ENCODE data around the gene SMG6.

Gene SMG6

GRCh38 chr17:2190014-2190413, 113.6 kb downstream of the SMG6 start:
- Histone ChIP-seq H3K4me1 (ENCODE audit: insufficient read depth, low read length, severe bottlenecking) (peaks cover 12% of the 10 kb centered on the region), H2AFZ (ENCODE audit: low read length) (no peak overlapping the region), H3K27ac (ENCODE audit: low read depth, low read length, poor library complexity, severe bottlenecking) (no peak overlapping the region), H3K36me3 (ENCODE audit: insufficient read depth, low read length) (peaks cover 7% of the 10 kb centered on the region; the same call in 1 of the 2 replicates), H3K4me3 (ENCODE audit: low read depth, low read length, poor library complexity, severe bottlenecking) (no peak overlapping the region), H3K9me2 (ENCODE audit: low read depth, low read length) (no peaks in the 10 kb centered on the region), H3K27me3 (ENCODE audit: insufficient read depth, low read length) (no peaks in the 10 kb centered on the region), H3F3A (ENCODE audit: insufficient read depth, low read length) (no peaks in the 10 kb centered on the region), H3K9ac (ENCODE audit: low read length) (no peak overlapping the region), H3K79me2 (ENCODE audit: insufficient read depth, low read length) (no peaks in the 10 kb centered on the region), H4K20me1 (ENCODE audit: insufficient read depth, low read length) (no peaks in the 10 kb centered on the region), H3K4me2 (ENCODE audit: low read length) (no peak overlapping the region), H3K9me3 (ENCODE audit: low read length) (no peaks in the 10 kb centered on the region)
- TF ChIP-seq EZH2 (IDR thresholded peaks at IDR 0.05; ENCODE audit: borderline replicate concordance, low read length), result no peak
- TF ChIP-seq, protein P1, sequence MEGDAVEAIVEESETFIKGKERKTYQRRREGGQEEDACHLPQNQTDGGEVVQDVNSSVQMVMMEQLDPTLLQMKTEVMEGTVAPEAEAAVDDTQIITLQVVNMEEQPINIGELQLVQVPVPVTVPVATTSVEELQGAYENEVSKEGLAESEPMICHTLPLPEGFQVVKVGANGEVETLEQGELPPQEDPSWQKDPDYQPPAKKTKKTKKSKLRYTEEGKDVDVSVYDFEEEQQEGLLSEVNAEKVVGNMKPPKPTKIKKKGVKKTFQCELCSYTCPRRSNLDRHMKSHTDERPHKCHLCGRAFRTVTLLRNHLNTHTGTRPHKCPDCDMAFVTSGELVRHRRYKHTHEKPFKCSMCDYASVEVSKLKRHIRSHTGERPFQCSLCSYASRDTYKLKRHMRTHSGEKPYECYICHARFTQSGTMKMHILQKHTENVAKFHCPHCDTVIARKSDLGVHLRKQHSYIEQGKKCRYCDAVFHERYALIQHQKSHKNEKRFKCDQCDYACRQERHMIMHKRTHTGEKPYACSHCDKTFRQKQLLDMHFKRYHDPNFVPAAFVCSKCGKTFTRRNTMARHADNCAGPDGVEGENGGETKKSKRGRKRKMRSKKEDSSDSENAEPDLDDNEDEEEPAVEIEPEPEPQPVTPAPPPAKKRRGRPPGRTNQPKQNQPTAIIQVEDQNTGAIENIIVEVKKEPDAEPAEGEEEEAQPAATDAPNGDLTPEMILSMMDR (IDR thresholded peaks at IDR 0.05; ENCODE audit: low read length), result no peak

DNA sequence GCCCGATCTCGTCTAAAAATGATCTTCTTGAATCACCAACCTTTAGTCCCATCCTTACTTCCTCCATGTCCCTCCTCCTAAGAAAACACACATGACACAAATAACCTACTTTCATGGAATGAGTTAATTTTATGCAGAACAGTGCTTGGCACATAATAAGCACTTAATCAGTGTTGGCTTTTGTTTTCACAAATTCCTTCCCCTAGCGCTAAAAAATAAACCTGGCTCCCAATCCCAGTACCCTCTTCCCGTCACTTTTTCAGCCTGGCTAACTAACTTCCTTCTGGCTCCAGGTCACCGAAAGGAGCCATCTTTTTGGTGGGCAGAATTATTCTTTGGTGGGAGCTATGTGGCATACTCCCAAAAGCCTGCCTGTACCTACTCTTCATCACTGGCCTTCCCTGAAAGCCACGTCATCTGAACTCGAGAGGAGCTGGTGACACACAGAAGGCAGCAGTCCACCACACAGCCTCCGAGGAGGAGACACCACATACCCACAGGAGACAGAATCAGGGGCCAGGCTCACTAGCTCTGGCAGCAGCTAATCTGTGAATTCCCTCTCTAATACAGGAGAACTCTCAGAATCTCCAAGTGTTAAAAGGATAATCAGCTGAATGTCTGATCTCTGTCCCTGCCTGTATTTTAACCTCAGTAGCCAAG, 114.5 kb downstream of the SMG6 start:
- Histone ChIP-seq H3K36me3 (ENCODE audit: insufficient read depth, low read length) (peaks cover 5% of the 10 kb centered on the region; the same call in 1 of the 2 replicates), H3K9me3 (ENCODE audit: low read length) (no peaks in the 10 kb centered on the region), H3K79me2 (ENCODE audit: insufficient read depth, low read length) (no peaks in the 10 kb centered on the region), H4K20me1 (ENCODE audit: insufficient read depth, low read length) (no peaks in the 10 kb centered on the region), H3F3A (ENCODE audit: insufficient read depth, low read length) (no peaks in the 10 kb centered on the region), H3K4me3 (ENCODE audit: low read depth, low read length, poor library complexity, severe bottlenecking) (no peak overlapping the region), H3K27ac (ENCODE audit: low read depth, low read length, poor library complexity, severe bottlenecking) (no peak overlapping the region), H2AFZ (ENCODE audit: low read length) (no peak overlapping the region), H3K27me3 (ENCODE audit: insufficient read depth, low read length) (no peaks in the 10 kb centered on the region), H3K9ac (ENCODE audit: low read length) (no peak overlapping the region), H3K9me2 (ENCODE audit: low read depth, low read length) (no peaks in the 10 kb centered on the region), H3K4me1 (ENCODE audit: insufficient read depth, low read length, severe bottlenecking) (peaks cover 12% of the 10 kb centered on the region), H3K4me2 (ENCODE audit: low read length) (no peak overlapping the region)
- TF ChIP-seq EZH2 (IDR thresholded peaks at IDR 0.05; ENCODE audit: borderline replicate concordance, low read length), result no peak
- TF ChIP-seq, protein P1 (IDR thresholded peaks at IDR 0.05; ENCODE audit: low read length), result no peak

- H3K27ac ChIP-seq (ENCODE audit: low read depth, low read length, poor library complexity, severe bottlenecking), result no peak overlapping the region
- H3K4me1 ChIP-seq (ENCODE audit: insufficient read depth, low read length, severe bottlenecking), result peaks cover 6% of the 10 kb centered on the region
- H3F3A ChIP-seq (ENCODE audit: insufficient read depth, low read length), result no peaks in the 10 kb centered on the region
- H3K9ac ChIP-seq (ENCODE audit: low read length), result no peak overlapping the region
- no peak overlapping the region for H3K4me3 ChIP-seq (ENCODE audit: low read depth, low read length, poor library complexity, severe bottlenecking)
- no peaks in the 10 kb centered on the region; the same call in 1 of the 2 replicates for H3K36me3 ChIP-seq (ENCODE audit: insufficient read depth, low read length)
- no peak overlapping the region for H3K4me2 ChIP-seq (ENCODE audit: low read length)
- no peaks in the 10 kb centered on the region for H3K9me3 ChIP-seq (ENCODE audit: low read length)
- H3K79me2 ChIP-seq (ENCODE audit: insufficient read depth, low read length), result no peaks in the 10 kb centered on the region
- H2AFZ ChIP-seq (ENCODE audit: low read length), result no peak overlapping the region
- no peaks in the 10 kb centered on the region for H3K9me2 ChIP-seq (ENCODE audit: low read depth, low read length)
- no peaks in the 10 kb centered on the region for H3K27me3 ChIP-seq (ENCODE audit: insufficient read depth, low read length)
- TF ChIP-seq, protein P1 (IDR thresholded peaks at IDR 0.05; ENCODE audit: low read length), result no peak
- TF ChIP-seq EZH2 (IDR thresholded peaks at IDR 0.05; ENCODE audit: borderline replicate concordance, low read length), result no peak
- no peaks in the 10 kb centered on the region for H4K20me1 ChIP-seq (ENCODE audit: insufficient read depth, low read length)
These were observed 115.8 kb downstream of the SMG6 start for GRCh38 chr17:2187758-2188157.

Measured in OCI-LY1 (cell line).